Measurements from ENCODE around the gene SELENOO. TPM values are rescaled to one million over a fixed set of nuclear protein-coding genes. Genes with fewer than 3 reads are reported as not detected.

SELENOO gene
- total RNA-seq, 1 donor from 2014 or later, result 23.8 TPM

DNA sequence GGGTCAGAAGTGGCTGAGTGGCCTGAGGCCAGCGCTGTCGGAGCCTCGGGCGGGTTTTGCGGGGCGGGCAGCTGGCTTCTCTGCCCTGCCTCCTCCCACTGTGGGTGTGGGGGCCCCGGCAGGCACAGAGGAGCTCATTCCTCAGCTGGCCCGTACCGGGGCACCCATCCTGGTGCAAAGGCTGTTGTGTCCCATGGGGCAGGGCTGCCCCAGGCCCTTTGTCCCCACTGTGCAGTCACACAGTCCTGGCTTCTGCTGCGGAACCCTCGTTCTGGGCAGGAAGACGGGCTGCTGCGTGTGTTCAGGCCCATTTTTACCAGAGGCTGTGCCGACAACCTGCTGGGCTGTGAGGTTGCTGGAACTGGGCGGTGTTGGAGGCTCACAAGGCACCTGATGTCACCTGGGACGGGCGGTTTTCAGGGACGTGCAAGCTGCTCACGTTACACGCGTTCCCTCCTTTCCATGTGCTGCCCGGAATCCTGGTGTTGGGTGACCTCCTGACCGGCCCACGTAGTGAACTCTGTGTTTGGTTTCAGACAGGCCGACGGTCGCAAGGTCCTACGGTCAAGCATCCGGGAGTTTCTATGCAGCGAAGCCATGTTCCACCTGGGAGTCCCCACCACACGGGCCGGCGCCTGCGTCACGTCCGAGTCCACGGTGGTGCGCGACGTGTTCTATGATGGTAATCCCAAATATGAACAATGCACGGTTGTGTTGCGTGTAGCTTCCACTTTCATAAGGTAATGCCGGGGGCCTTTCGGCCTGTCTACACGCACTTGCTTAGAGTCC is 5.2 kb downstream of the SELENOO start:
- no peak overlapping the region for H3K27ac Mint-ChIP-seq
- TF ChIP-seq, protein P1, sequence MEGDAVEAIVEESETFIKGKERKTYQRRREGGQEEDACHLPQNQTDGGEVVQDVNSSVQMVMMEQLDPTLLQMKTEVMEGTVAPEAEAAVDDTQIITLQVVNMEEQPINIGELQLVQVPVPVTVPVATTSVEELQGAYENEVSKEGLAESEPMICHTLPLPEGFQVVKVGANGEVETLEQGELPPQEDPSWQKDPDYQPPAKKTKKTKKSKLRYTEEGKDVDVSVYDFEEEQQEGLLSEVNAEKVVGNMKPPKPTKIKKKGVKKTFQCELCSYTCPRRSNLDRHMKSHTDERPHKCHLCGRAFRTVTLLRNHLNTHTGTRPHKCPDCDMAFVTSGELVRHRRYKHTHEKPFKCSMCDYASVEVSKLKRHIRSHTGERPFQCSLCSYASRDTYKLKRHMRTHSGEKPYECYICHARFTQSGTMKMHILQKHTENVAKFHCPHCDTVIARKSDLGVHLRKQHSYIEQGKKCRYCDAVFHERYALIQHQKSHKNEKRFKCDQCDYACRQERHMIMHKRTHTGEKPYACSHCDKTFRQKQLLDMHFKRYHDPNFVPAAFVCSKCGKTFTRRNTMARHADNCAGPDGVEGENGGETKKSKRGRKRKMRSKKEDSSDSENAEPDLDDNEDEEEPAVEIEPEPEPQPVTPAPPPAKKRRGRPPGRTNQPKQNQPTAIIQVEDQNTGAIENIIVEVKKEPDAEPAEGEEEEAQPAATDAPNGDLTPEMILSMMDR (conservative IDR thresholded peaks at IDR 0.05), result no peak
- no peak for DNase-seq (ENCODE audit: extremely low spot score, unreplicated experiment)
- peaks cover 21% of the 10 kb centered on the region for H3K4me1 Mint-ChIP-seq (ENCODE audit: unreplicated experiment)
- H3K36me3 Mint-ChIP-seq, result peaks cover 24% of the 10 kb centered on the region
- no peaks in the 10 kb centered on the region for H3K9me3 Mint-ChIP-seq
- no peak overlapping the region for H3K4me3 Mint-ChIP-seq
- no peaks in the 10 kb centered on the region for H3K27me3 Mint-ChIP-seq

DNA sequence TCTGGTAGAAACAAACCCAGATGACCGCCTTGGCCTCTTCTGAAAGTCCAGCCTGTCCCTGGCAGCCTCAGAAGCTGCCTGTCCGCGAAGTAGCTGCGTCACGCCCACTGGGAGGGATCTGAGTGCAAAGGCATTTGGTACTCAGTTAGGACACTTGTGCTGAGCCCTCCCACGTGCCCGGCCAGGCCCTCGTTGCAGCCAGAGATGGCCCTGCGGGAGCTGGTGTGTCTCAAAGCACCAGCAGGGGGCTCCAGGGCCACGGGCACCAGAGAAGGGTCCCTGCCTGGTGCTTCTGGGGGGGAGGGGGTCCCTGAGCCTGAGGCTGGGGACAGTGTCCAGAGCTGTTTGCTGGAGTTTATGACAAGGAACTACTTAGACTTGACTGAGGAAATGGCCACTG is 5.8 kb downstream of the SELENOO start:
- H3K27me3 Mint-ChIP-seq, result no peaks in the 10 kb centered on the region
- no peak for DNase-seq (ENCODE audit: extremely low spot score, unreplicated experiment)
- peaks cover 21% of the 10 kb centered on the region for H3K4me1 Mint-ChIP-seq (ENCODE audit: unreplicated experiment)
- H3K4me3 Mint-ChIP-seq, result no peak overlapping the region
- H3K9me3 Mint-ChIP-seq, result no peaks in the 10 kb centered on the region
- TF ChIP-seq, protein P1 (conservative IDR thresholded peaks at IDR 0.05), result peak; percentile 72
- H3K27ac Mint-ChIP-seq, result no peak overlapping the region
- peaks cover 24% of the 10 kb centered on the region for H3K36me3 Mint-ChIP-seq

- Mint-ChIP-seq H3K9me3 (no peaks in the 10 kb centered on the region), H3K36me3 (peaks cover 24% of the 10 kb centered on the region), H3K27me3 (no peaks in the 10 kb centered on the region), H3K27ac (no peak overlapping the region), H3K4me3 (no peak overlapping the region), H3K4me1 (ENCODE audit: unreplicated experiment) (peaks cover 14% of the 10 kb centered on the region)
- TF ChIP-seq, protein P1 (conservative IDR thresholded peaks at IDR 0.05), result no peak
- DNase-seq (ENCODE audit: extremely low spot score, unreplicated experiment), result no peak
These were observed 6.8 kb downstream of the SELENOO start for GRCh38 chr22:50207383-50208140.

GRCh38 chr22:50208430-50208938 is 7.7 kb downstream of the SELENOO start:
- H3K27me3 Mint-ChIP-seq, result no peaks in the 10 kb centered on the region
- no peak overlapping the region for H3K4me3 Mint-ChIP-seq
- H3K27ac Mint-ChIP-seq, result no peak overlapping the region
- H3K36me3 Mint-ChIP-seq, result peaks cover 29% of the 10 kb centered on the region
- H3K9me3 Mint-ChIP-seq, result no peaks in the 10 kb centered on the region
- H3K4me1 Mint-ChIP-seq (ENCODE audit: unreplicated experiment), result peaks cover 12% of the 10 kb centered on the region
- no peak for DNase-seq (ENCODE audit: extremely low spot score, unreplicated experiment)
- TF ChIP-seq, protein P1 (conservative IDR thresholded peaks at IDR 0.05), result no peak

DNA sequence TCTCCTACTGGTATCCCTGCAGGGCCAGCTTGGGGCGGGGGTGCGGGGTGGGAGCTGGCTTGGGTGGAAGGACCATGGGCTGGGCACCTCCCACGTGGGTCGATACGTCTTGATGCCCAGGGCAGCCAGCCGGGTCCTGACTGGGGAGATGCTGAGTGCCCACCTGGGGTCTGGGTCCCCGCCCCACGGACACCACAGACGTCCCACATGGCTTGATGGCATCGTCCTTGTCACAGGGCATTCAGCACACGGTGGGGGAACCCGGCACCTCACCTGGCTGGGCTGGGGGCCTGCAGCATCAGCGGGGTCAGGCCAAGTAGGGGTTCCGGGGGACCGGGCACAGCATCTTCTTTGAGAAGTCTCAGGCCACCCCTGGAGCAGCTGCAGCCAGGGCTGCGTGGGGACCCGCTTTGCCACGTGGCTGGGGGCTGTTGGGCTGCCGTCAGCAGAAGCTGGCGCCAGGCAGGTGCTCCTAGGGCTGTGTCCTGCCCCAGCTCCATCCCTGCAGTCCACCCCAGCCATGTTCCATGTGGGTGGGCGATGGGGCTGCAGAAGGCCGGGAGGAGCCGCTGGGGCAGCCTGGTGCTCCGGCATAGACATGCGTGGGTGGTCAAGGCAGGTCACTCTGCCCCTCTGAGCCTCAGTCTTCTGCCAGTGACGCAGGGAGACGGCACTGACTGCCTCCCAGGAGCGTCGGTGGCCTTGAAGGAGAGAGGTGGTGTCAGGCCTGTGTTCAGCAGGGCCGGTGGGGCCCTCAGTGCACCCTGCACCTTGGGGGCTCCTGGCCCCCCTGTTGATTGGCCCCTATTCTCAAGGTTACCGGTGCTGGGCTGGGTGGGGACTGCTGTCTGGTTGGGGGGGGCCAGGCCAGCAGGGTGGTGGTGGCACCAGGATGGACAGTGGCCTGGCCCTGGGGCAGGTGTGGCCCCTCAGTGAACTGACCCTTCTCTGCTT is 8.4 kb downstream of the SELENOO start:
- Mint-ChIP-seq H3K4me1 (ENCODE audit: unreplicated experiment) (peaks cover 12% of the 10 kb centered on the region), H3K9me3 (no peaks in the 10 kb centered on the region), H3K36me3 (peaks cover 24% of the 10 kb centered on the region), H3K27ac (peak overlapping the region; percentile 12), H3K27me3 (no peaks in the 10 kb centered on the region), H3K4me3 (no peak overlapping the region)
- no peak for DNase-seq (ENCODE audit: extremely low spot score, unreplicated experiment)
- TF ChIP-seq, protein P1 (conservative IDR thresholded peaks at IDR 0.05), result no peak
